ENCODE measurements around the gene PDZRN3. TPM values are rescaled to one million over a fixed set of nuclear protein-coding genes. Genes with fewer than 3 reads are reported as not detected.
A peak's percentile ranks its signal among the peaks of the same experiment; 100 is the strongest.

PDZRN3 gene
- total RNA-seq, 4 donors from 2014 or later, result 227 to 305 (median 265) TPM

DNA sequence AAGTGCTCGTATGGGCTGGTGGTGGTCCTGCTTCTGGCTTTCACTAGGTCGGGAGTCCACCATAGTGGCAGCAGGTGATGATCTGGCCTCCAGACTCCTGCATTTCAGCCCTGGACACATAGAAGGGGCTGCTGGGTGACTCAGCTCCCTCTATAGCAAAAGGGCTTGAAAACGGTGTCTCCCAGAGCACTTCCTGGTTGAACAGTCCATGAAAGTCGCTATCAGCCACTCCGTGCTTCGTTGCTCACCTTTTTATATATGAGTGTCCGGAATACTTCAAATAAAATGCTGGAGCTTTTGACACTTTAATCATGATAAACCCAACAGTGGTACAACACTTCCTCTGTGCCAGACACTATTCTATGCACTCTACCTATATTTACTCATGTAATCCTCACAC is 213.2 kb downstream of the PDZRN3 start:
- ATAC-seq, result no peak
- no peak overlapping the region for H3K4me3 ChIP-seq
- H3K36me3 ChIP-seq, result no peaks in the 10 kb centered on the region
- peak overlapping the region in 2 of 4 donors; percentile 3 to 72 for H3K27ac ChIP-seq
- peaks cover 22 to 86% (median 35%) of the 10 kb centered on the region in 3 donors for H3K4me1 ChIP-seq
- TF ChIP-seq POLR2AphosphoS5 (IDR thresholded peaks at IDR 0.05), result no peak
- TF ChIP-seq EP300 (IDR thresholded peaks at IDR 0.05), result no peak
- no peak for TF ChIP-seq POLR2A (IDR thresholded peaks at IDR 0.05)
- TF ChIP-seq, protein P1, sequence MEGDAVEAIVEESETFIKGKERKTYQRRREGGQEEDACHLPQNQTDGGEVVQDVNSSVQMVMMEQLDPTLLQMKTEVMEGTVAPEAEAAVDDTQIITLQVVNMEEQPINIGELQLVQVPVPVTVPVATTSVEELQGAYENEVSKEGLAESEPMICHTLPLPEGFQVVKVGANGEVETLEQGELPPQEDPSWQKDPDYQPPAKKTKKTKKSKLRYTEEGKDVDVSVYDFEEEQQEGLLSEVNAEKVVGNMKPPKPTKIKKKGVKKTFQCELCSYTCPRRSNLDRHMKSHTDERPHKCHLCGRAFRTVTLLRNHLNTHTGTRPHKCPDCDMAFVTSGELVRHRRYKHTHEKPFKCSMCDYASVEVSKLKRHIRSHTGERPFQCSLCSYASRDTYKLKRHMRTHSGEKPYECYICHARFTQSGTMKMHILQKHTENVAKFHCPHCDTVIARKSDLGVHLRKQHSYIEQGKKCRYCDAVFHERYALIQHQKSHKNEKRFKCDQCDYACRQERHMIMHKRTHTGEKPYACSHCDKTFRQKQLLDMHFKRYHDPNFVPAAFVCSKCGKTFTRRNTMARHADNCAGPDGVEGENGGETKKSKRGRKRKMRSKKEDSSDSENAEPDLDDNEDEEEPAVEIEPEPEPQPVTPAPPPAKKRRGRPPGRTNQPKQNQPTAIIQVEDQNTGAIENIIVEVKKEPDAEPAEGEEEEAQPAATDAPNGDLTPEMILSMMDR (IDR thresholded peaks at IDR 0.05), result no peak
- WGBS, 2 donors (ENCODE audit: low coverage in 1 of 2), result 89 to 94% methylated on average over 3 to 5 of the region's 7 CpGs
- H3K9me3 ChIP-seq, result no peaks in the 10 kb centered on the region
- H3K27me3 ChIP-seq, result no peaks in the 10 kb centered on the region

DNA sequence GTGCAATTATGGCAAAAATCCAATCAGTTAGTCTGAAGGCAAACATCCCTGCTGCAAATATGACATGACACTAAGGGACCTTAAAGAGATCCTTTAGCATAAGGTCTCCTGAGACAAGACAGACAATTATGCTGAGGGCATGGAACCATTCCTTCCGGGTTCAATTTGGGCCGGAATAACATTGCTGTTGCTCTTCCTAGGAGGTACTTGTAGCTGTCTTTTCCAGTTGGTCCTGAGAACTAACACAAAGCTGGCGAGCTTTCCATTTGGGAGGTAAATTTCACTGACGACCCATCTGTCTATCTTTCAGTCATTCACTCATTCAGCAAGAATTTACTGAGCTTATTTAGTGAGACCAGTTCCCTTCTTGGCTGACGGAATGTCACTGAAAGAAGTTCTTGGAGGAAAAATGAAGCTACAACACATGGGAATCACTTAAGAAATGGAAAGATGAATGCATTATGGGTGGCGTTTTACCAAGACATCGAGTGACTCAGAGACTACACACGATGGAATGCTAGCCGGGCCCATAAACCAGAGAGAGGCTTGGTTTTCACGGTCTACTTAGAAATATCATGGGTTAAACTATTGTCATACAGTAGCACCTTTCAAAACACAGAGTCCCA is 215.5 kb downstream of the PDZRN3 start:
- H3K4me3 ChIP-seq, result no peak overlapping the region
- no peak for ATAC-seq
- no peaks in the 10 kb centered on the region for H3K27me3 ChIP-seq
- TF ChIP-seq POLR2AphosphoS5 (IDR thresholded peaks at IDR 0.05), result peak; percentile 14
- TF ChIP-seq, protein P1 (IDR thresholded peaks at IDR 0.05), result no peak
- H3K4me1 ChIP-seq, result peaks cover 31 to 91% (median 54%) of the 10 kb centered on the region in 3 donors
- no peaks in the 10 kb centered on the region for H3K9me3 ChIP-seq
- no peaks in the 10 kb centered on the region for H3K36me3 ChIP-seq
- 27 to 47% methylated on average over 8 to 9 of the region's 10 CpGs for WGBS, 2 donors (ENCODE audit: low coverage in 1 of 2)
- peak overlapping the region; percentile 6 to 92 (median 74) for H3K27ac ChIP-seq

DNA sequence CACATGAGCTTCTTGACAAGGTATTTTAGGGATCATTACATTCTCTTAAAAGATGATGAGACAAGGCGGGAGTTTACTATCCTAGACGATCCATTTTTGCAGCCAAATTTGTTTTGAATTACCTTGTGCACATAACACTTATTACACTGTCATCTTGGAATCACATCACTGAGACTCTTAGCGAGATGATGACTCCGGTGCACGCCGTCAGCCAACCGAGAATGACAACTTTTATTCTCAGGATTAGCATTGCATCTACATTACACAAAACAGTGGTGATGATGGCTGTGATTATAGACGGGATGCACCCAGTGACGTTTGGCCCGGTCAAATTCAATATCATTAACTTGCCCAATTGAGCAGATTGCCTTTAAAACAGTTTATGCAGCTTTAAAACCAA is 216.1 kb downstream of the PDZRN3 start:
- ATAC-seq, result no peak
- Histone ChIP-seq H3K4me1 (peaks cover 31 to 94% (median 54%) of the 10 kb centered on the region in 3 donors), H3K4me3 (no peak overlapping the region), H3K27ac (peak overlapping the region; percentile 6 to 92 (median 74)), H3K36me3 (peaks cover 0 to 6% of the 10 kb centered on the region in 2 donors), H3K9me3 (no peaks in the 10 kb centered on the region), H3K27me3 (no peaks in the 10 kb centered on the region)
- TF ChIP-seq POLR2AphosphoS5 (IDR thresholded peaks at IDR 0.05) (no peak), EP300 (IDR thresholded peaks at IDR 0.05) (no peak), POLR2A (IDR thresholded peaks at IDR 0.05) (no peak)
- WGBS, 2 donors (ENCODE audit: low coverage in 1 of 2), result 62 to 72% methylated on average over 10 of the region's 10 CpGs

DNA sequence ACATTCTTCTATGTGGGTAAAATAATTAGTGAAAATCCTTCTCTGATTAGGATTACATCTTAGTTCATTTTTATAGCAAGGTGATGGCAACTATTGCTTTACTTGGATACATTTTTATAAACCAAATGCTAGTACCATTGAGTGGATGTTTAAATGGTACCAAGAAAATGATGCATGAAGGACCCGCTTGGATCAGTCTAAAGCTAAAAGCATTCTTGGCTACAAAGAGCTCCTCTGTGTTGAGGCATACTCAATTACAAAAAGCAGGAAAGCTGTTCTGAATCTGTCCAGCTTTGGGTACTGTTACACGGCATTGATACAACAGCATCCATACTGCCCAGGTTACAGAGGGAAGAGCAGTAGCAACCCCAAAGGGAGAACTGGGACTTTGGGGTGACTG is 217.2 kb downstream of the PDZRN3 start:
- peak overlapping the region; percentile 72 to 92 (median 78) for H3K27ac ChIP-seq
- ATAC-seq, result peak; percentile 28
- H3K4me3 ChIP-seq, result peak overlapping the region in 1 of 2 donors; percentile 20
- 8 to 18% methylated on average over 1 to 2 of the region's 2 CpGs for WGBS, 2 donors (ENCODE audit: low coverage in 1 of 2)
- TF ChIP-seq POLR2AphosphoS5 (IDR thresholded peaks at IDR 0.05) (peak; percentile 92), EP300 (IDR thresholded peaks at IDR 0.05) (peak; percentile 9)
- TF ChIP-seq, protein P1 (IDR thresholded peaks at IDR 0.05), result no peak
- peaks cover 31 to 94% (median 54%) of the 10 kb centered on the region in 3 donors for H3K4me1 ChIP-seq
- H3K9me3 ChIP-seq, result no peaks in the 10 kb centered on the region
- peaks cover 0 to 13% of the 10 kb centered on the region in 2 donors for H3K36me3 ChIP-seq
- H3K27me3 ChIP-seq, result no peaks in the 10 kb centered on the region

DNA sequence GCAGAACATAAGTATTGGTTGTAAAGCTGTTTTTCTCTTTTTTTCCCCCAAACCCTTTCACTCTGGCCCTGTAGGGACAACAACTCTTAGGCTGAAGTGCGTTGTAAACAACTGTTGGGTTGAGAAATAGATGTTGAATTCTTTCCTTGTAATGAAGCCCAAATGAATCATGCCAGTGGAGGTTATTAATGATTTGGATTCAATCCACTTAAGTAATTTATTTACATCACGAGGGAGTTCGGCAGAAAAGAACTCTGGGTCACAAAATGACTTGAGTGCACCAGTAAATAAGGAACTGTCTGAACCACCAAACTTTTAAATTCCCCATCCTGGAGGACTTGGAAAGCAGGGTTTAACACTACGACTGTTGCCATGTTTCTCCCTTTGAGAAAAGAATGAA is 218.9 kb downstream of the PDZRN3 start:
- H3K27ac ChIP-seq, result peak overlapping the region; percentile 72 to 92 (median 78)
- peak; percentile 43 for ATAC-seq
- peak overlapping the region in 1 of 2 donors; percentile 21 for H3K4me3 ChIP-seq
- TF ChIP-seq, protein P1 (IDR thresholded peaks at IDR 0.05), result peak in 1 of 4 experiments; percentile 26
- TF ChIP-seq POLR2AphosphoS5 (IDR thresholded peaks at IDR 0.05), result peak; percentile 85
- no peak for TF ChIP-seq POLR2A (IDR thresholded peaks at IDR 0.05)
- TF ChIP-seq EP300 (IDR thresholded peaks at IDR 0.05), result no peak
- H3K4me1 ChIP-seq, result peaks cover 40 to 100% (median 63%) of the 10 kb centered on the region in 3 donors
- 13 to 15% methylated on average over 4 of the region's 4 CpGs for WGBS, 2 donors (ENCODE audit: low coverage in 1 of 2)
- no peaks in the 10 kb centered on the region for H3K9me3 ChIP-seq
- H3K36me3 ChIP-seq, result peaks cover 0 to 15% of the 10 kb centered on the region in 2 donors
- no peaks in the 10 kb centered on the region for H3K27me3 ChIP-seq
